ENCODE data around the gene EMC1. TPM values are rescaled to one million over a fixed set of nuclear protein-coding genes. Genes with fewer than 3 reads are reported as not detected.

Gene EMC1
- total RNA-seq, 2 donors from 2014 or later = 42.1 to 86.2 TPM

Other genes with a start within 250 kb of the EMC1 start
- gene UBR4, start 41.3 kb downstream of the EMC1 start, total RNA-seq = 100 to 1,000 TPM in 1 of 2 donors, 10 to 100 TPM in 1; 93.5 to 311 TPM
- 10 to 100 TPM; 20.5 to 21.9 TPM for gene MRTO4, start 281 bp upstream of the EMC1 start, total RNA-seq
- gene AKR7A3, start 37.2 kb upstream of the EMC1 start, total RNA-seq = 1 to 10 TPM; 2.6 to 6.7 TPM
- 100 to 1,000 TPM; 153 to 172 TPM for gene AKR7A2, start 60.6 kb upstream of the EMC1 start, total RNA-seq
- 10 to 100 TPM; 24.4 to 49.6 TPM for gene SLC66A1, start 60.8 kb upstream of the EMC1 start, total RNA-seq
- gene CAPZB, start 234.0 kb upstream of the EMC1 start, total RNA-seq = 100 to 1,000 TPM; 139 to 150 TPM